ENCODE results near the gene NR4A3.

DNA sequence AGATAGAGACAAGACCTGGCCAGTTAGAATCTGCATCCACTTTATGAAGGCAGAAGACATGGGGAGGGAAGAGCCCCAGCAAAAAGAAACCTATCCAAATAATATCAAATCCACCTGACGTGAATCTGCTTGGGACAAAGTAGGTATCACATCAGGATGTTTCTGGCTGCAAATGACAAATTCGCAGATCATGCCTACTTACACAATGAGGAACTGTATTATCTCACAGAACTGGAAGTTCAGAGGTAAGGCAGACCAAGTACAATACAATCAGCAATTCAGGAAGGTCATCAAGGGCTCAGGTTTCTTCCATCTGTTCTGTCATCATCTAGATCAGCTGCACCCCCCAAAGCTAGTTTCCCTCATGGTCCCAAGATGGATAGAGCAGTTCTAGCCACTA is 13.2 kb upstream of the NR4A3 start:
- TF ChIP-seq, protein P1, sequence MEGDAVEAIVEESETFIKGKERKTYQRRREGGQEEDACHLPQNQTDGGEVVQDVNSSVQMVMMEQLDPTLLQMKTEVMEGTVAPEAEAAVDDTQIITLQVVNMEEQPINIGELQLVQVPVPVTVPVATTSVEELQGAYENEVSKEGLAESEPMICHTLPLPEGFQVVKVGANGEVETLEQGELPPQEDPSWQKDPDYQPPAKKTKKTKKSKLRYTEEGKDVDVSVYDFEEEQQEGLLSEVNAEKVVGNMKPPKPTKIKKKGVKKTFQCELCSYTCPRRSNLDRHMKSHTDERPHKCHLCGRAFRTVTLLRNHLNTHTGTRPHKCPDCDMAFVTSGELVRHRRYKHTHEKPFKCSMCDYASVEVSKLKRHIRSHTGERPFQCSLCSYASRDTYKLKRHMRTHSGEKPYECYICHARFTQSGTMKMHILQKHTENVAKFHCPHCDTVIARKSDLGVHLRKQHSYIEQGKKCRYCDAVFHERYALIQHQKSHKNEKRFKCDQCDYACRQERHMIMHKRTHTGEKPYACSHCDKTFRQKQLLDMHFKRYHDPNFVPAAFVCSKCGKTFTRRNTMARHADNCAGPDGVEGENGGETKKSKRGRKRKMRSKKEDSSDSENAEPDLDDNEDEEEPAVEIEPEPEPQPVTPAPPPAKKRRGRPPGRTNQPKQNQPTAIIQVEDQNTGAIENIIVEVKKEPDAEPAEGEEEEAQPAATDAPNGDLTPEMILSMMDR (IDR thresholded peaks at IDR 0.05; ENCODE audit: poor library complexity): no peak
- TF ChIP-seq EZH2 (IDR thresholded peaks at IDR 0.05; ENCODE audit: borderline replicate concordance): no peak
- TF ChIP-seq EZH2phosphoT487 (IDR thresholded peaks at IDR 0.05; ENCODE audit: low read depth, severe bottlenecking, unreplicated experiment): no peak

All from hepatocyte (in vitro differentiated cells).